A549 (cell line): ENCODE measurements around the gene ARHGAP9. TPM values are rescaled to one million over a fixed set of nuclear protein-coding genes. Genes with fewer than 3 reads are reported as not detected.

ENCODE experiments used
- ATAC-seq, 2 experiments: fragments of 200-7000 bp in 1 of 2; fragments of >200 bp in 1 of 2; cut with Nextera tagmentation in 1 of 2; cut with Tn5 transposase in 1 of 2; 3 replicates each; pipeline versions ENCODE4 v1.8.0 to v1.9.1; 2018 to 2020; ENCODE audit warnings: mild to moderate bottlenecking in 1 of 2, moderate library complexity in 1 of 2
- CTCF ChIA-PET: fragments of 300-600 bp; sonication (Branson Sonifier 250); formaldehyde crosslinking; extraction: SDS; loops from one replicate; lab custom pipeline; 2021; ENCODE audit warnings: antibody characterized with exemption, inconsistent platforms; lab: Yijun Ruan, JAX
- POLR2A ChIA-PET: fragments of 350-600 bp; formaldehyde crosslinking; extraction: SDS; loops from one replicate; lab custom pipeline; 2021; ENCODE audit warnings: antibody characterized with exemption, inconsistent platforms; lab: Yijun Ruan, JAX
- DNase-seq, 2 experiments: peaks; one replicate each; pipeline versions ENCODE4 v3.0.0 to v3.0.0-alpha.2; 2011 to 2016; ENCODE audit warnings: low read depth in 1 of 2, low spot score in 1 of 2
- FAIRE-seq: peaks from 2 replicates; lab custom pipeline; 2011; peaks lifted over from hg19 to GRCh38; lab: Jason Lieb, UNC
- H3K27ac ChIP-seq, 2 experiments: fragments of >200 bp; sonication (Bioruptor Twin); formaldehyde crosslinking; 3 replicates each; pipeline ENCODE4 v1.5.1; 2016 to 2017
- H3K4me1 ChIP-seq: fragments of >200 bp; sonication (Bioruptor Twin); formaldehyde crosslinking; 3 replicates; pipeline ENCODE4 v1.6.1; 2016
- H3K4me2 ChIP-seq: fragments of >200 bp; sonication (Bioruptor Twin); formaldehyde crosslinking; 3 replicates; pipeline ENCODE4 v1.6.1; 2016
- H3K4me3 ChIP-seq: fragments of >200 bp; sonication (Bioruptor Twin); formaldehyde crosslinking; 3 replicates; pipeline ENCODE4 v1.5.1; 2016
- H3K9me3 ChIP-seq: fragments of >200 bp; sonication (Bioruptor Twin); formaldehyde crosslinking; 3 replicates; pipeline ENCODE4 v1.6.1; 2016
- CEBPB ChIP-seq, 2 experiments: fragments of >200 bp in 1 of 2; sonication (Bioruptor Twin) in 1 of 2; formaldehyde crosslinking in 1 of 2; IDR thresholded peaks; 2 replicates each; pipeline ENCODE4 v1.6.1; 2012 to 2016
- EHF ChIP-seq: fragments of 250-450 bp; sonication (Bioruptor Pico); IDR thresholded peaks from 2 replicates; pipeline ENCODE4 v1.5.0; 2020; ENCODE audit warnings: mild to moderate bottlenecking
- EHMT2 ChIP-seq: fragments of 200-600 bp; sonication (generic); IDR thresholded peaks from 2 replicates; pipeline ENCODE4 v1.6.1; 2016; ENCODE audit warnings: antibody characterized with exemption, low read depth, mild to moderate bottlenecking, moderate library complexity
- ELK1 ChIP-seq: fragments of 150-350 bp; IDR thresholded peaks from 2 replicates; pipeline ENCODE4 v1.6.1; 2014; ENCODE audit warnings: low read depth, mild to moderate bottlenecking, low read length
- EP300 ChIP-seq, 2 experiments: fragments of >200 bp; sonication (Bioruptor Twin); formaldehyde crosslinking; IDR thresholded peaks; 2 replicates in 1 of 2; 3 replicates in 1 of 2; pipeline ENCODE4 v1.6.1; 2016 to 2017
- FOSB ChIP-seq: fragments of 250-450 bp; sonication (Bioruptor Pico); IDR thresholded peaks from 2 replicates; pipeline ENCODE4 v1.5.0; 2020; ENCODE audit warnings: mild to moderate bottlenecking, moderate library complexity
- FOSL2 ChIP-seq, 2 experiments: fragments of 450-650 bp in 1 of 2; fragments of >200 bp in 1 of 2; sonication (Bioruptor Twin) in 1 of 2; formaldehyde crosslinking; IDR thresholded peaks; 2 replicates each; pipeline versions ENCODE4 v1.5.0 to v1.6.1; 2016 to 2020; ENCODE audit warnings: mild to moderate bottlenecking in 1 of 2, moderate library complexity in 1 of 2
- GATA3 ChIP-seq: IDR thresholded peaks from 2 replicates; pipeline ENCODE4 v1.6.1; 2012; ENCODE audit warnings: borderline replicate concordance
- HOXB13 ChIP-seq: fragments of 250-450 bp; sonication (Bioruptor Pico); IDR thresholded peaks from 2 replicates; pipeline ENCODE4 v1.5.0; 2020; ENCODE audit warnings: low read depth, mild to moderate bottlenecking, moderate library complexity
- JUN ChIP-seq, 2 experiments: fragments of >200 bp; sonication (Bioruptor Twin); formaldehyde crosslinking; IDR thresholded peaks; 2 replicates in 1 of 2; 3 replicates in 1 of 2; pipeline ENCODE4 v1.6.1; 2016 to 2017
- KDM1A ChIP-seq: fragments of 200-600 bp; sonication (generic); IDR thresholded peaks from 2 replicates; pipeline ENCODE4 v1.6.1; 2016; ENCODE audit warnings: low read depth, mild to moderate bottlenecking
- KDM5A ChIP-seq: fragments of 200-600 bp; sonication (generic); IDR thresholded peaks from 2 replicates; pipeline ENCODE4 v1.6.1; 2016; ENCODE audit warnings: antibody characterized with exemption, mild to moderate bottlenecking
- NFE2L2 ChIP-seq: fragments of 150-350 bp; conservative IDR thresholded peaks from 2 replicates; pipeline ENCODE4 v1.6.1; 2014; ENCODE audit warnings: low read length
- PBX3 ChIP-seq: IDR thresholded peaks from 2 replicates; pipeline ENCODE4 v1.6.1; 2012
- PHF8 ChIP-seq: fragments of 200-600 bp; sonication (generic); IDR thresholded peaks from 2 replicates; pipeline ENCODE4 v1.6.1; 2016; ENCODE audit warnings: low read depth, mild to moderate bottlenecking, antibody characterized with exemption, moderate library complexity, borderline replicate concordance
- POLR2AphosphoS2 ChIP-seq: conservative IDR thresholded peaks from 2 replicates; pipeline ENCODE4 v1.6.1; 2012; ENCODE audit warnings: low read length, improper control_type of control experiment, inconsistent platforms
- RARB ChIP-seq: fragments of 250-450 bp; sonication (Bioruptor Pico); IDR thresholded peaks from 2 replicates; pipeline ENCODE4 v1.8.0; 2021; ENCODE audit warnings: mild to moderate bottlenecking, moderate library complexity
- RCOR1 ChIP-seq: fragments of 150-350 bp; IDR thresholded peaks from 2 replicates; pipeline ENCODE4 v1.6.1; 2014; ENCODE audit warnings: antibody characterized with exemption, low read length, low read depth
- TFCP2L1 ChIP-seq: fragments of 250-450 bp; sonication (Bioruptor Pico); IDR thresholded peaks from 2 replicates; pipeline ENCODE4 v1.5.0; 2021; ENCODE audit warnings: mild to moderate bottlenecking
- ZNF302 ChIP-seq: fragments of 250-450 bp; sonication (Bioruptor Pico); IDR thresholded peaks from 2 replicates; pipeline ENCODE4 v1.9.0; 2021; ENCODE audit warnings: inconsistent platforms, mild to moderate bottlenecking, moderate library complexity
- WGBS: methylation state at CpG from one replicate; pipeline ENCODE4 v1.1.6; 2017; ENCODE audit errors: missing lambda C conversion rate; 5-methylcytosine and 5-hydroxymethylcytosine counted together
- polyA plus RNA-seq, 4 experiments: library from polyadenylated mRNA; depleted of rRNA in 3 of 4; stranded (reverse); fragments of >200 nt; fragmentation: RNase III in 1 of 4; extraction: RNeasy Plus Mini Kit Qiagen cat#74134 plus additional on column Dnase treatment in 1 of 4; gene quantifications; 2 replicates in 3 of 4; 3 replicates in 1 of 4; pipeline ENCODE4 v1.2.3, GENCODE V29; 2011 to 2017
- TF ChIP-seq, protein P1 (sequence below): IDR thresholded peaks from 2 replicates; pipeline ENCODE4 v1.6.1; 2012; ENCODE audit warnings: low read depth, borderline replicate concordance
- TF ChIP-seq, protein P2 (sequence below): fragments of 250-450 bp; sonication (Bioruptor Pico); IDR thresholded peaks from 2 replicates; pipeline ENCODE4 v1.5.0; 2020; ENCODE audit warnings: low read depth, mild to moderate bottlenecking, moderate library complexity

Gene ARHGAP9
- polyA plus RNA-seq, 2 of the 4 experiments (the other 2 are of a cell fraction) = 0.25 TPM; not detected in 1

GRCh38 chr12:57461917-57462250 lies 17.8 kb downstream of the ARHGAP9 start (continued):
- no peak for TF ChIP-seq PBX3
- no peak for TF ChIP-seq HOXB13 (CRISPR knock-in tag)
- TF ChIP-seq EHF (CRISPR knock-in tag) = no peak
- no peak for TF ChIP-seq NFE2L2
- TF ChIP-seq KDM1A = no peak
- TF ChIP-seq, protein P1, sequence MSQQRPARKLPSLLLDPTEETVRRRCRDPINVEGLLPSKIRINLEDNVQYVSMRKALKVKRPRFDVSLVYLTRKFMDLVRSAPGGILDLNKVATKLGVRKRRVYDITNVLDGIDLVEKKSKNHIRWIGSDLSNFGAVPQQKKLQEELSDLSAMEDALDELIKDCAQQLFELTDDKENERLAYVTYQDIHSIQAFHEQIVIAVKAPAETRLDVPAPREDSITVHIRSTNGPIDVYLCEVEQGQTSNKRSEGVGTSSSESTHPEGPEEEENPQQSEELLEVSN = 0 out of 2 replicates have a peak, but pooled peaks have one; percentile 7
- no peak for TF ChIP-seq ELK1
- 0 out of 5 replicates have a peak, but pooled peaks of 1 of the 2 experiments have one; percentile 18 for TF ChIP-seq EP300 (IDR thresholded peaks at IDR 0.05)
- TF ChIP-seq ZNF302 = no peak
- no peak for TF ChIP-seq POLR2AphosphoS2
- no peak for TF ChIP-seq RCOR1

GRCh38 chr12:57461276-57461916 lies 18.3 kb downstream of the ARHGAP9 start:
- no peaks in the 10 kb centered on the region for H3K9me3 ChIP-seq
- ChIA-PET CTCF (interaction anchor here (0.9 to 9.7 kb wide), 10 partner anchors 9 to 274 kb away, joined by 3 to 240 read pairs (median 6); partner anchors contain the start of genes ARHGAP9, INHBE and MARS1), POLR2A (interaction anchor here (0.6 kb wide), 1 partner anchor 34 kb away, joined by 4 read pairs; no protein-coding TSS in a partner anchor)
- H3K27ac ChIP-seq = peak overlapping the region; percentile 92 to 99
- H3K4me2 ChIP-seq = peak overlapping the region; percentile 97
- FAIRE-seq = no peak
- WGBS = under 1% methylated on average over 14 of the region's 32 CpGs
- TF ChIP-seq GATA3 = peak; percentile 45; the same call in 1 of the 2 replicates
- TF ChIP-seq EP300 (IDR thresholded peaks at IDR 0.05) = peak; percentile 14 to 53; a peak in 2 of 5 replicates
- TF ChIP-seq FOSB (CRISPR knock-in tag) = no peak
- TF ChIP-seq PBX3 = peak; percentile 76
- peak; percentile 5 to 52; a peak in 4 of 5 replicates for TF ChIP-seq JUN (IDR thresholded peaks at IDR 0.05)
- peak; percentile 86 to 92 for DNase-seq
- ATAC-seq = peak; percentile 49 to 68
- H3K4me3 ChIP-seq = peak overlapping the region; percentile 65
- peaks cover 30% of the 10 kb centered on the region for H3K4me1 ChIP-seq

DNA sequence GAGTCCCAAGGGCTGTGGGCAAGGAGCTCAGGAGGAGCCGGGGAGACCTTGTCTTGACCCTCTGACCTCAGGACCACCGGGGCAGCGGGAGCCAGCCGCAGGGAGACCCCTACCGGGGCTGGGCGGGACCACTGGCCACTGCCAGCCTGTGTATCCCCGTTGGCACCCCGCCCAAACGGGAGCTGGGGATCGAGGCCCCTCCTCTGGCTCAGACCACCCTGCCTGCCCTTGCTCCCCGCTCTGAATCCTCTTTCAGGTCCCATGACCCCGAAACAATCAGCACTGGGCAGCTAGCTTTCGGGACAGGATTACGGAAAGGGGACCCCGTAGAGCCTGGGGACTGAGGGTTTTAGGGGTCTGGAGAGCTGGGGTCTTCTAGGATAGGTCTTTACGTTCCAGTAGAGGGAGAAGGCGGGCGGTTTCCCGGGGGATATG lies 18.8 kb downstream of the ARHGAP9 start:
- Histone ChIP-seq H3K4me2 (peak overlapping the region; percentile 97), H3K27ac (peak overlapping the region; percentile 92 to 99), H3K4me1 (peaks cover 35% of the 10 kb centered on the region), H3K9me3 (no peaks in the 10 kb centered on the region), H3K4me3 (peak overlapping the region; percentile 65)
- DNase-seq = peak in 1 of 2 experiments; percentile 66
- peak; percentile 0 to 4; a peak in 5 of 6 replicates for ATAC-seq
- TF ChIP-seq, protein P1 = no peak
- no peak for TF ChIP-seq EP300 (IDR thresholded peaks at IDR 0.05)
- no peak for TF ChIP-seq RCOR1
- TF ChIP-seq JUN (IDR thresholded peaks at IDR 0.05) = 0 out of 5 replicates have a peak, but pooled peaks of 1 of the 2 experiments have one; percentile 4
- no peak for TF ChIP-seq PHF8
- TF ChIP-seq HOXB13 (CRISPR knock-in tag) = no peak
- no peak for TF ChIP-seq FOSL2 (IDR thresholded peaks at IDR 0.05)
- TF ChIP-seq FOSL2 (CRISPR knock-in tag; IDR thresholded peaks at IDR 0.05) = no peak
- TF ChIP-seq, protein P2, sequence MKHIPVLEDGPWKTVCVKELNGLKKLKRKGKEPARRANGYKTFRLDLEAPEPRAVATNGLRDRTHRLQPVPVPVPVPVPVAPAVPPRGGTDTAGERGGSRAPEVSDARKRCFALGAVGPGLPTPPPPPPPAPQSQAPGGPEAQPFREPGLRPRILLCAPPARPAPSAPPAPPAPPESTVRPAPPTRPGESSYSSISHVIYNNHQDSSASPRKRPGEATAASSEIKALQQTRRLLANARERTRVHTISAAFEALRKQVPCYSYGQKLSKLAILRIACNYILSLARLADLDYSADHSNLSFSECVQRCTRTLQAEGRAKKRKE (CRISPR knock-in tag) = no peak
- TF ChIP-seq KDM5A = no peak
- no peak for TF ChIP-seq EHMT2
- no peak for TF ChIP-seq ZNF302
- TF ChIP-seq TFCP2L1 = no peak
- TF ChIP-seq CEBPB (IDR thresholded peaks at IDR 0.05) = no peak
- TF ChIP-seq RARB (CRISPR knock-in tag) = no peak
- TF ChIP-seq POLR2AphosphoS2 = no peak
- 0 out of 2 replicates have a peak, but pooled peaks have one; percentile 42 for TF ChIP-seq FOSB (CRISPR knock-in tag)
- ChIA-PET CTCF (interaction anchor here (0.9 to 11.1 kb wide), 9 partner anchors 9 to 275 kb away, joined by 3 to 316 read pairs (median 7); partner anchors contain the start of genes ARHGAP9, INHBE and MARS1), POLR2A (no interaction called here)
- no peak for FAIRE-seq
- WGBS = 0% methylated on average over 15 of the region's 19 CpGs
